Activated CD4-positive, alpha-beta T cell treated with anti-CD3 and anti-CD28 coated beads for 1 hour (primary cell): ENCODE results near the gene LBR.
A peak's percentile ranks its signal among the peaks of the same experiment; 100 is the strongest.
"Not testable (repeated sequence)": the region's sequence is repeated elsewhere in the genome, so short reads cannot be mapped to it uniquely, and the experiment has no call there.

Experiments
- DNase-seq: peaks from one replicate; pipeline ENCODE4 v3.0.0-alpha.2; 2020

The LBR gene

GRCh38 chr1:225427235-225428067 lies at the start of gene LBR:
LBR (minus strand) TSS chr1:225428038; CDS start chr1:225424075, 3,963 bp downstream.
- no peak for DNase-seq

- no peak for DNase-seq
These were observed 49.6 kb upstream of the LBR start for GRCh38 chr1:225477296-225477911.

GRCh38 chr1:225476538-225476988 lies 48.7 kb upstream of the LBR start:
- DNase-seq: no peak

- no peak for DNase-seq
These were observed 48.3 kb upstream of the LBR start for GRCh38 chr1:225476100-225476511.

GRCh38 chr1:225474986-225475820 lies 47.4 kb upstream of the LBR start:
- peak; percentile 58 for DNase-seq

GRCh38 chr1:225474439-225474985 lies 46.7 kb upstream of the LBR start:
- no peak for DNase-seq

GRCh38 chr1:225473676-225474438 lies 46.0 kb upstream of the LBR start:
- not testable (repeated sequence) for DNase-seq

GRCh38 chr1:225473266-225473665 lies 45.4 kb upstream of the LBR start:
- DNase-seq: not testable (repeated sequence)

GRCh38 chr1:225471453-225472301 lies 43.8 kb upstream of the LBR start:
- DNase-seq: no peak

GRCh38 chr1:225471109-225471452 lies 43.2 kb upstream of the LBR start:
- no peak for DNase-seq

- no peak for DNase-seq
These were observed 42.6 kb upstream of the LBR start for GRCh38 chr1:225470211-225471108.

GRCh38 chr1:225469051-225469450 lies 41.2 kb upstream of the LBR start:
- DNase-seq: no peak

GRCh38 chr1:225468270-225469020 lies 40.6 kb upstream of the LBR start:
- no peak for DNase-seq

GRCh38 chr1:225467193-225468020 lies 39.6 kb upstream of the LBR start:
- DNase-seq: peak; percentile 65

GRCh38 chr1:225466848-225467192 lies 39.0 kb upstream of the LBR start:
- DNase-seq: no peak

- DNase-seq: no peak
These were observed 38.1 kb upstream of the LBR start for GRCh38 chr1:225465793-225466517.

GRCh38 chr1:225464851-225465792 lies 37.3 kb upstream of the LBR start:
- no peak for DNase-seq
